ENCODE measurements around the gene AIFM3. TPM values are rescaled to one million over a fixed set of nuclear protein-coding genes. Genes with fewer than 3 reads are reported as not detected.
"Not testable (repeated sequence)": the region's sequence is repeated elsewhere in the genome, so short reads cannot be mapped to it uniquely, and the experiment has no call there.

AIFM3 gene
- total RNA-seq, 4 donors from 2014 or later = 0.11 to 2.0 (median 0.80) TPM

- no peaks in the 10 kb centered on the region for H3K9me3 ChIP-seq
- DNase-seq = no peak
- peaks cover 4 to 11% of the 10 kb centered on the region in 2 donors for H3K36me3 ChIP-seq
- intact Hi-C loops (cut with DNase I) = no loop called here
- peaks cover 18 to 29% of the 10 kb centered on the region in 2 donors for H3K4me1 ChIP-seq
- H3K4me3 ChIP-seq (replicated peaks in 1 of 3) = no peak overlapping the region
- no peaks in the 10 kb centered on the region for H3K27me3 ChIP-seq
- no peak overlapping the region for H3K27ac ChIP-seq
- WGBS, 2 donors = 84 to 96% methylated on average over 4 of the region's 4 CpGs
- TF ChIP-seq POLR2A (IDR thresholded peaks at IDR 0.05) (no peak), CTCF (IDR thresholded peaks at IDR 0.05) (no peak)
Measured at GRCh38 chr22:21003782-21004181, 36.7 kb downstream of the AIFM3 start.

- H3K4me1 ChIP-seq; H3K9me3 ChIP-seq; H3K27ac ChIP-seq; intact Hi-C loops (cut with DNase I); DNase-seq; H3K36me3 ChIP-seq; H3K27me3 ChIP-seq; H3K4me3 ChIP-seq (replicated peaks in 1 of 3): not testable (repeated sequence)
- 66 to 80% methylated on average over 4 to 13 of the region's 13 CpGs for WGBS, 2 donors
Measured at GRCh38 chr22:21009208-21009607, 42.2 kb downstream of the AIFM3 start.

- Histone ChIP-seq H3K4me1 (peaks cover 8 to 12% of the 10 kb centered on the region in 2 donors), H3K36me3 (no peaks in the 10 kb centered on the region), H3K4me3 (replicated peaks in 1 of 3) (no peak overlapping the region), H3K9me3 (no peaks in the 10 kb centered on the region), H3K27me3 (no peaks in the 10 kb centered on the region), H3K27ac (no peak overlapping the region)
- TF ChIP-seq CTCF (IDR thresholded peaks at IDR 0.05) (no peak), POLR2A (IDR thresholded peaks at IDR 0.05) (no peak)
- WGBS, 2 donors = 50 to 51% methylated on average over 10 of the region's 10 CpGs
- intact Hi-C loops (cut with DNase I) = no loop called here
- DNase-seq = peak; percentile 55 to 75
Measured at GRCh38 chr22:21009638-21010425, 42.8 kb downstream of the AIFM3 start.

- no peak for DNase-seq
- no peaks in the 10 kb centered on the region for H3K9me3 ChIP-seq
- intact Hi-C loops (cut with DNase I) = no loop called here
- no peaks in the 10 kb centered on the region for H3K36me3 ChIP-seq
- WGBS, 2 donors = 86 to 92% methylated on average over 3 of the region's 3 CpGs
- no peak overlapping the region for H3K4me3 ChIP-seq (replicated peaks in 1 of 3)
- H3K27me3 ChIP-seq = no peaks in the 10 kb centered on the region
- peaks cover 8 to 17% of the 10 kb centered on the region in 2 donors for H3K4me1 ChIP-seq
- no peak overlapping the region for H3K27ac ChIP-seq
- TF ChIP-seq CTCF (IDR thresholded peaks at IDR 0.05) (no peak), POLR2A (IDR thresholded peaks at IDR 0.05) (no peak)
Measured at GRCh38 chr22:21010426-21011113, 43.5 kb downstream of the AIFM3 start.

GRCh38 chr22:21012446-21013407 is 45.7 kb downstream of the AIFM3 start:
- TF ChIP-seq CTCF (IDR thresholded peaks at IDR 0.05) (no peak), POLR2A (IDR thresholded peaks at IDR 0.05) (no peak)
- no peak overlapping the region for H3K4me3 ChIP-seq (replicated peaks in 1 of 3)
- H3K9me3 ChIP-seq = no peaks in the 10 kb centered on the region
- intact Hi-C loops (cut with DNase I) = no loop called here
- H3K27ac ChIP-seq = no peak overlapping the region
- 81 to 87% methylated on average over 10 to 14 of the region's 14 CpGs for WGBS, 2 donors
- DNase-seq = no peak
- no peaks in the 10 kb centered on the region for H3K36me3 ChIP-seq
- no peaks in the 10 kb centered on the region for H3K27me3 ChIP-seq
- H3K4me1 ChIP-seq = peaks cover 8 to 17% of the 10 kb centered on the region in 2 donors

Measured in thyroid gland (tissue), 4 donors.